GM10266 (cell line): Measurements from ENCODE around the gene SPATA19.

Experiments used
- DNase-seq: peaks from one replicate; pipeline ENCODE4 v3.0.0; 2012; ENCODE audit errors: extremely low spot score
- CTCF ChIP-seq: IDR thresholded peaks from 2 replicates; pipeline ENCODE4 v1.5.1; 2012; ENCODE audit warnings: mild to moderate bottlenecking, low read depth; ENCODE audit not compliant: control insufficient read depth, insufficient read depth; ENCODE audit errors: missing control alignments

SPATA19 gene

GRCh38 chr11:133844217-133844616 lies 1.1 kb downstream of the SPATA19 start:
- TF ChIP-seq CTCF = no peak

GRCh38 chr11:133843454-133843987 lies 1.8 kb downstream of the SPATA19 start:
- no peak for DNase-seq
- TF ChIP-seq CTCF = no peak

More at GRCh38 chr11:133844217-133844616, 1.1 kb downstream of the SPATA19 start:
- DNase-seq = no peak

GRCh38 chr11:133842730-133843129 lies 2.6 kb downstream of the SPATA19 start:
- TF ChIP-seq CTCF = no peak
- DNase-seq = no peak

- TF ChIP-seq CTCF = no peak
- no peak for DNase-seq
These were observed 3.3 kb downstream of the SPATA19 start for GRCh38 chr11:133842053-133842452.

GRCh38 chr11:133841279-133842043 lies 3.9 kb downstream of the SPATA19 start:
- no peak for DNase-seq
- no peak for TF ChIP-seq CTCF

GRCh38 chr11:133840479-133840941 lies 4.8 kb downstream of the SPATA19 start:
- no peak for DNase-seq
- TF ChIP-seq CTCF = no peak
